Testis (tissue), 3 donors: Measurements from ENCODE around the gene SPSB4. TPM values are rescaled to one million over a fixed set of nuclear protein-coding genes. Genes with fewer than 3 reads are reported as not detected.
A peak's percentile ranks its signal among the peaks of the same experiment; 100 is the strongest.
"Not testable (repeated sequence)": the region's sequence is repeated elsewhere in the genome, so short reads cannot be mapped to it uniquely, and the experiment has no call there.

Experiments used
- DNase-seq: peaks from one replicate; pipeline ENCODE4 v3.0.0-alpha.2; 2019
- H3K27ac ChIP-seq, 2 donors: fragments of 200-600 bp; sonication (generic); one replicate each; pipeline ENCODE4 v1.5.1; 2019
- H3K27me3 ChIP-seq: fragments of 200-600 bp; sonication (generic); one replicate; pipeline ENCODE4 v1.5.1; 2019
- H3K36me3 ChIP-seq: fragments of 200-600 bp; sonication (generic); one replicate; pipeline ENCODE4 v1.5.1; 2017; ENCODE audit warnings: low read depth; ENCODE audit errors: missing control alignments
- H3K4me1 ChIP-seq: fragments of 200-600 bp; sonication (generic); one replicate; pipeline ENCODE4 v1.5.1; 2019
- H3K4me3 ChIP-seq, 2 donors: fragments of 200-600 bp; sonication (generic); one replicate each; pipeline ENCODE4 v1.5.1; 2017 to 2019
- H3K9me3 ChIP-seq: fragments of 200-600 bp; sonication (generic); one replicate; pipeline ENCODE4 v1.5.1; 2017
- POLR2A ChIP-seq: fragments of 450-650 bp; IDR thresholded peaks from one replicate; pipeline ENCODE4 v1.6.1; 2017; ENCODE audit warnings: antibody characterized with exemption, mild to moderate bottlenecking, moderate library complexity
- WGBS, 2 donors: methylation state at CpG; one replicate each; pipeline ENCODE4 v1.1.5; 2018; 5-methylcytosine and 5-hydroxymethylcytosine counted together
- intact Hi-C: fragments of 100-400 bp; cut with DNase I; formaldehyde crosslinking; loops from one replicate; pipeline ENCODE4 v1.15.1; 2023; ENCODE audit warnings: low total_unique reads
- polyA plus RNA-seq: library from polyadenylated mRNA; stranded (reverse); fragments of 350-450 nt; fragmentation: Illumina TruSeq; extraction: RNeasy Lipid Tissue Mini Kit (QIAGEN cat#74804); gene quantifications from one replicate; pipeline ENCODE4 v1.2.3, GENCODE V29; 2014; ENCODE audit warnings: low read depth, low replicate concordance; ENCODE audit not compliant: insufficient read depth
- total RNA-seq, 2 donors: library from RNA; depleted of rRNA; stranded (reverse); fragments of >200 nt; gene quantifications; one replicate each; pipeline ENCODE4 v1.2.3, GENCODE V29; 2016
- TF ChIP-seq, protein P1 (sequence below), 3 experiments: fragments of 450-650 bp in 2 of 3; fragments of 200-600 bp in 1 of 3; sonication (generic) in 1 of 3; IDR thresholded peaks; one replicate each; pipeline ENCODE4 v1.5.1; 2016 to 2019; ENCODE audit warnings: antibody characterized with exemption in 3 of 3, mild to moderate bottlenecking in 2 of 3, moderate library complexity in 1 of 3

Gene SPSB4
- total and polyA plus RNA-seq, 3 donors from 2014 or later = 7.4 to 34.5 (median 10.8) TPM

DNA sequence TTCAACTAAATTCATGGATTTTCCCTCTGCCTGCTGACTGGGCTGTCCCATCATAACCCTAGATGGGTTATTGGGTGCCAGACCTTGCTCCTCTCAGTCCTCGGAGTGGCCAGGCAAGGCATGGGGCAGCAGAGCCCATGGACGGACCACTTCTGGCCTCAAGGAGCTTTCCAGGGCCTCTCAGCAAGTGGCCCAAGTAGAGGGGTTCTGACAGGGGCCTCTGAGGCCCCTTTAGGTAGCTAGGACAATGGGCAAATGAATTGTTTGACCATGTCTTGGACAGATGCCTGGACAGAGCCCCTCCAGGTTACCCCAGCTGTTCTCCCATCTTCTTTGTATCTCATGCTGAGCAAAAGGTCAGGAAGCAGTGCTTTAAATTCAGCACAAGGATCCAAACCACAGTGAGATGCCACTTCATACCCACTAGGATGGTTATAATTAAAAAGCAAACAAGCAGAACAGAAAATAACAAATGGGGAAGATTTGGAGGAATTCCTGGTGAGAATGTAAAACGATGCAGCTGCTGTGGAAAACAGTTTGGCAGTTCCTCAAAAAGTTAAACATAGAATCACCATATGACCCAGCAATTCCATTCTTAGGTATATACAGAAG, 61.6 kb downstream of the SPSB4 start:
- Histone ChIP-seq H3K9me3 (no peaks in the 10 kb centered on the region), H3K27ac (no peak overlapping the region), H3K4me1 (peaks cover 6% of the 10 kb centered on the region), H3K4me3 (no peak overlapping the region), H3K36me3 (no peaks in the 10 kb centered on the region), H3K27me3 (no peaks in the 10 kb centered on the region)
- no peak for DNase-seq
- WGBS, 2 donors = 76 to 82% methylated on average over 3 of the region's 3 CpGs
- intact Hi-C loops = loop anchor here (5.0 kb wide), 1 partner anchor 80 kb away; no protein-coding TSS in a partner anchor
- TF ChIP-seq, protein P1, sequence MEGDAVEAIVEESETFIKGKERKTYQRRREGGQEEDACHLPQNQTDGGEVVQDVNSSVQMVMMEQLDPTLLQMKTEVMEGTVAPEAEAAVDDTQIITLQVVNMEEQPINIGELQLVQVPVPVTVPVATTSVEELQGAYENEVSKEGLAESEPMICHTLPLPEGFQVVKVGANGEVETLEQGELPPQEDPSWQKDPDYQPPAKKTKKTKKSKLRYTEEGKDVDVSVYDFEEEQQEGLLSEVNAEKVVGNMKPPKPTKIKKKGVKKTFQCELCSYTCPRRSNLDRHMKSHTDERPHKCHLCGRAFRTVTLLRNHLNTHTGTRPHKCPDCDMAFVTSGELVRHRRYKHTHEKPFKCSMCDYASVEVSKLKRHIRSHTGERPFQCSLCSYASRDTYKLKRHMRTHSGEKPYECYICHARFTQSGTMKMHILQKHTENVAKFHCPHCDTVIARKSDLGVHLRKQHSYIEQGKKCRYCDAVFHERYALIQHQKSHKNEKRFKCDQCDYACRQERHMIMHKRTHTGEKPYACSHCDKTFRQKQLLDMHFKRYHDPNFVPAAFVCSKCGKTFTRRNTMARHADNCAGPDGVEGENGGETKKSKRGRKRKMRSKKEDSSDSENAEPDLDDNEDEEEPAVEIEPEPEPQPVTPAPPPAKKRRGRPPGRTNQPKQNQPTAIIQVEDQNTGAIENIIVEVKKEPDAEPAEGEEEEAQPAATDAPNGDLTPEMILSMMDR (IDR thresholded peaks at IDR 0.05) = no peak
- TF ChIP-seq POLR2A = no peak

DNA sequence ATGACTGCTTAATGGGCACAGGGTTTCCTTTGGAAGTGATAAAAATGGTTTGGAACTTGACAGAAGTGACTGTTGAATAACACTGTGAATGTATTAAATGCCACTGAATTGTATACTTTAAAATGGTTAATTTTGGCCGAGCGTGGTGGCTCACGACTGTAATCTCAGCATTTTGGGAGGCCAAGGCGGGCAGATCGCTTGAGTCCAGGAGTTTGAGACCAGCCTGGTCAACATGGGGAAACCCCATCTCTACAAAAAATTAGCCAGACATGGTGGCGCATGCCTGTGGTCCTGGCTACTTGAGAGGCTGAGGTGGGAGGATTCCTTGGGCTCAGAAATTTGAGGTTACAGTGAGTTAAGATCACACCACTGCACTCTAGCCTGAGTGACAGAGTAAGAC, 62.5 kb downstream of the SPSB4 start:
- not testable (repeated sequence) for H3K27ac ChIP-seq, H3K36me3 ChIP-seq, DNase-seq, H3K27me3 ChIP-seq, H3K4me1 ChIP-seq, H3K4me3 ChIP-seq, H3K9me3 ChIP-seq
- intact Hi-C loops = loop anchor here (5.0 kb wide), 1 partner anchor 79 kb away; no protein-coding TSS in a partner anchor
- WGBS, 2 donors = 94 to 97% methylated on average over 6 of the region's 6 CpGs

DNA sequence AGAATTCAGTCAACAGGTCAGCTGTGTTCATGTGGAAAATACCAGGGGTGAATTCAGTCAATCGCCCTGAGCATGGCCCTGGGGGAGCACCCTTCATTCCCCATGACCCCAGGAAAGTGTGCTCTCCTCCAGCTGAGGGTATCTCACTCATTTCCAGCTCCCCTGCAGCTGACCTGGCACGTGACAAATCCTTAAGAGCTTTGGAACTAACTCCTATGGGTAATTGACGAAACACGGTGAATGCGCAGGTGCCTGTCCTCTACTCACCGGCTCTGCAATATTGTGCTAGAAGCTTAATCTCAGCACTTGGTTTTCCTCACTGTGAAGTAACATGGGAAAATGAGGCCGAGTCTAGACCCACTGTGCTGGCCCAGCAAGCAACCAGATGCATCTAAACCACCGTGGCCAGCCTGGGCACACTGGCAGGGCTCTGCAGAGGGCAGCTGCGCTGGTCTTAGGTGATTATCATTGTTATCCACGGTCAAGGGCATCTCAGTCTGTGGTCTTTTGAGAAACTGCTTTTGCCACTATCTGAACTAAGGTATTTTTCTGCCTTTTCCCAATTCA, 63.1 kb downstream of the SPSB4 start:
- 83 to 89% methylated on average over 10 of the region's 10 CpGs for WGBS, 2 donors
- DNase-seq = no peak
- H3K9me3 ChIP-seq = no peaks in the 10 kb centered on the region
- intact Hi-C loops = loop anchor here (5.0 kb wide), 1 partner anchor 78 kb away; no protein-coding TSS in a partner anchor
- H3K27me3 ChIP-seq = no peaks in the 10 kb centered on the region
- peaks cover 6% of the 10 kb centered on the region for H3K4me1 ChIP-seq
- peak overlapping the region in 1 of 2 donors; percentile 1 for H3K27ac ChIP-seq
- TF ChIP-seq POLR2A = no peak
- TF ChIP-seq, protein P1 (IDR thresholded peaks at IDR 0.05) = no peak
- no peaks in the 10 kb centered on the region for H3K36me3 ChIP-seq
- H3K4me3 ChIP-seq = no peak overlapping the region

DNA sequence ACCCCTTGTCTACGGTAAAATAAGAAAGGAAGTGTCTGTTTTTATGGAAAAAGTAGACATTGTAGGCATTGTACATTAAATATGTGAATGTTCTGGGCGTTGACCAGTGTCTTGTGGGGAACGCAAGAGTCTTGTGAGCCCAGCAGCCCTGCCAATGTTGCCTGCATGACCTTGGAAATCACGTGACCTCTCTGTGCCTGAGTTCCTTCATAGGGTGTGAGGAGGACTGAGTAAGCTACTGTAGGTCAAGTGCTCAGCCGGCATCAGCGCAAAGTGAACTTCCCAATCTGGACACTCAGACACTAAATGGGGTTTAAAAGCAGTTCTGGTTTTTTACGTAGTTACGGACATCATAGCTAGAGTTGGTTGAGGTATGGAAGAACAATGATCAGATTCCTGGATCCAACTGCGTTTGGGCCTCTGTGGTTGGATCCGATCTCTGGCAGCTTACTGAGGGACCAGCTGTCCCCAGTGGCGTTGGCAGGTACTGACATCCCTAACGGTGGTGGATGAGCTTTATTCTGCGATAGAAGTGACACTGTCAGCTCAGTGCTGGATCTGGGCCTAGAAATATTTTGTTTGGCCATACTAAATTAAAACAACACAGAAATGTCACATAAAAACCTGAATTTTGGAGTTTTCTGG, 63.8 kb downstream of the SPSB4 start:
- H3K4me3 ChIP-seq = no peak overlapping the region
- no peaks in the 10 kb centered on the region for H3K36me3 ChIP-seq
- H3K27me3 ChIP-seq = no peaks in the 10 kb centered on the region
- H3K27ac ChIP-seq = peak overlapping the region in 1 of 2 donors; percentile 10
- 67 to 68% methylated on average over 13 of the region's 13 CpGs for WGBS, 2 donors
- H3K9me3 ChIP-seq = no peaks in the 10 kb centered on the region
- TF ChIP-seq, protein P1 (IDR thresholded peaks at IDR 0.05) = peak; percentile 29 to 53 (median 52)
- no peak for TF ChIP-seq POLR2A
- intact Hi-C loops = loop anchor here (5.0 kb wide), 1 partner anchor 77 kb away; no protein-coding TSS in a partner anchor
- H3K4me1 ChIP-seq = peaks cover 6% of the 10 kb centered on the region
- peak; percentile 87 for DNase-seq

DNA sequence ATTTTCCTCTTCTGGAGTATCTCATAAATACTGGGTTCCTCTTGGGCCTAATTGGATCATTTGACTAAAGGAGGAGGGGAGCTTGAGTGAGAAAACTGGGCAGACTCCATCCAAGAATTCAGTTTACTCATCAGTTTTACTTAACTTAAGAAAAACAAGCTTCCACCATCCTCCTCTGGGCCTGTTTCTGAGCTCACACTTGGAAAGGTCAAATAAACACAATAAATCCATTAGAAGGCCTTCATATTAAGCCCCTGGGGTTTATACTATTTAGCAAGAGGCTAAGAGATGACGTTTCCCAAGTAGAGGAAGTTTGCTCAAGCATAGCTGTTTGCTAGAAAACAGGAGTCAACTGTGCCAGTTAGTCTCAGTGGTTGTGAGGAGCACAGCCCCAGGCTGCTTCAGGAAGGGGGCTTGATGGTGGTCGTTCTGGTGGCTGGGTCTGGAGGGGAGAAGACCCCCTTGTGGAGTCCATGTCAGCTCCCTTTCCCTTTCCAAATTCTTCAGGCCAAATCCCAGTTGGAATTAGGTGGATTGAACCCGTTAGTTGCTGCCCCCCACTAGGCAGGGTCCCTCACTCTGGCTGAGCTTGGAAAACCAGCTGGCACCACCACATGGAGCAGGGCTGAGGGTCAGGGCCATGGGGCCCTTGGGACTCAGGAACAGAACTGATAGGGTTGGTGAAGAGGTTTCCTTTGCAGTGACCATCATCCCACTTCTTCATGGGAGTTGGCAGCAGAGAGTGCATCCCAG, 64.8 kb downstream of the SPSB4 start:
- Histone ChIP-seq H3K4me3 (no peak overlapping the region), H3K27ac (peak overlapping the region; percentile 63 to 71), H3K9me3 (no peaks in the 10 kb centered on the region), H3K36me3 (no peaks in the 10 kb centered on the region), H3K27me3 (no peaks in the 10 kb centered on the region), H3K4me1 (peaks cover 6% of the 10 kb centered on the region)
- TF ChIP-seq, protein P1 (IDR thresholded peaks at IDR 0.05) = no peak
- no peak for TF ChIP-seq POLR2A
- intact Hi-C loops = no loop called here
- DNase-seq = peak; percentile 38
- 41 to 47% methylated on average over 2 to 3 of the region's 3 CpGs for WGBS, 2 donors
